ENCODE data around the gene MROH2B.
"Not testable (repeated sequence)": the region's sequence is repeated elsewhere in the genome, so short reads cannot be mapped to it uniquely, and the experiment has no call there.

MROH2B gene

DNA sequence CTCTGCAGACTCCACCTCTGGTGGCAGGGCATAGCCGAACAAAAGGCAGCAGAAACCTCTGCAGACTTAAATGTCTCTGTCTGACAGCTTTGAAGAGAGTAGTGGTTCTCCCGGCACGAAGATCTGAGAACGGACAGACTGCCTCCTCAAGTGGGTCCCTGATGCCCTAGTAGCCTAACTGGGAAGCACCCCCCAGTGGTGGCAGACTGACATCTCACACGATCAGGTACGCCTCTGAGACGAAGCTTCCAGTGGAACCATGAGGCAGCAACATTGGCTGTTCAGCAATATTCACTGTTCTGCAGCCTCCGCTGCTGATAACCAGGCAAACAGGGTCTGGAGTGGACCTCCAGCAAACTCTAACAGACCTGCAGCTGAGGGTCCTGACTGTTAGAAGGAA lies 48.5 kb downstream of the MROH2B start:
- DNase-seq (ENCODE audit: low spot score), result not testable (repeated sequence)

GRCh38 chr5:41012318-41012717 lies 58.8 kb downstream of the MROH2B start:
- DNase-seq (ENCODE audit: low spot score), result no peak

GRCh38 chr5:41010572-41010971 lies 60.6 kb downstream of the MROH2B start:
- no peak for DNase-seq (ENCODE audit: low spot score)

DNA sequence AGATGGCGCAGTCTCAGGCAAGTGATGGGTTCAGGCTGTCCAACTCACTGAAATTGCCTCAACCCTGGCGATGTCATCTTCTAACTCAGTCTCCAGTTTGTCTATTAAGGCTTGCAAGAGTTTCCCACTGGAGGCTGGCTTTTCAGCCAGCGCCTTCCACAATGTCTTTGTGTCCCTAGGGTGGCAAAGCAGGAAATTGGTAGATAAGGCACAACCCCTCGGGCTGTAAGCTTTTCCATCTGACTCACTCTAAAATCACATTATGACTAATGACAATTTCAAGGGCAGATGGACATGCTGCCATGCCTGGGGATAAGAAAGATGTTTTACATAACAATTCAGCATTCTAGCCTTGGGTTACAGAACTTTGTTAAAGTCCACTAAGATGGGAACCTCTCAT lies 61.9 kb downstream of the MROH2B start:
- DNase-seq (ENCODE audit: low spot score), result no peak

- DNase-seq (ENCODE audit: low spot score), result no peak
Observed at GRCh38 chr5:41004931-41005330, 66.2 kb downstream of the MROH2B start.

DNA sequence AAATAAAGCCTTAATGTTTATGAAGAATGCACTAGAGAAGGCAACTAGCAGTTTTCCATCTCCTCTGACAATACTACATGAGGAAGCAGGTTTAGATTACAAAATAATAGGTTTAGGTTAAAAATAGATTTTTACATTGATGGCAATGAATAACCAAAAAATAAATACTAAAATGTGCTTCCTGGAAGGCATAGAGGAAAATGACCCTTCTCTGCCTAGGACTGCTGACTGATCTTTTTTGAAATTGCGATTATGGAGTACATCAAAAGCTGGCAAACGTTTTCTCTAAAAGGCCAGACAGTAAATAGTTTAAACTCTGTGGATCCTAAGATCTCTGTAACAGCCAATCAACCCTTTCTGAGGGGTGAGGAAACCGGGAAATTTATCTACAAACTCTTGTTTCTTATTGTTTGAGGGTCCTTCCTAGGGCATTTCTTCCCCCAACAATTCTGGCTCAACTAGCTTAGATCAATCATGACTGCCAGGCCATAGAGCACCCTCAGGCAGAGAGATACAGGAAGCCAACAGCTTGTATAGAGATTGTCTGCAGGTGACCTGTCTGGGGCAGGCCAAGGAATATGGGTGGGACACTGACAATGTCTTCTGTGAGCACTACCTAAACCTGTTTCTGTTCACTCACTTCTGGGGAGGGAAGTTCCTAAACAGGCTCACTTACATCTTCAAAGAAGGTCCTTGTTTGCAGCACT lies 67.3 kb downstream of the MROH2B start:
- no peak for DNase-seq (ENCODE audit: low spot score)

DNA sequence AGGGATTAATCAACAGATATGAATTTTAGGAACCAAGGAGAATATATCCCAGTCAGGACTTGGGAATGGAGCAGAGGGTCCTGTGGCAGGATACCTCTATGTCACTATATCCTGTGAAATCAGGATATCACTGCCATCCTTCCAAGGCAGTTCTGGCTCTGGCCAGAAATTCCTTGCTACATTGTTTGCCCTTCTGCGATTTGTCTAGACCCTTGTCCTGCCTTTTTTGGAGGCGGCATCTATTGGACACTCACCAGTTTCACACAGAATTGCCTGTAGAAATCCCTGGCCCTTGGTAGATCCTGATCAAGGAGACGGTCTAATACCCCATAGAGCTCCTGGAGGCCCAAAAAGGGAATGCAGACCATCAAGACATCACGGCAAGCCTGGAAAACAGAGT lies 71.2 kb downstream of the MROH2B start:
- no peak for DNase-seq (ENCODE audit: low spot score)

DNA sequence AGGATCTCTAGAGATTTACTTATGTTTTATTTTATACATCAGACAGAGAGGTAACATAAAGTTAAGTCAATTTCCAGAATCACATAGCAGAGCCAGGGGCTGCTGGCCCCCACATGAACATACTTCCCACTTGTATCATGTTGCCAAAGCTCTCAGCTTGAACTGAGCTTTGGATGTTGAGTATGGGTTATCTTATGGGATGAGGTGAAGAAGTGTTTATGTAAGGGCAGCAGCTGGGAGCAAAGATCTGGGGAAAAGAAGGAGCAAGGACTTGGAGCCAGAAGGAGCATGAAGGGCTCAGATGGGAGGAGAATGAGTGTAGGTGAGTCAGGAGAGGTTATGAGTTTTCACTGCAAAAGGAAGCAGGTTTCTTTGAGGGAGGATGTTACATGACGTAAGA lies 72.0 kb downstream of the MROH2B start:
- DNase-seq (ENCODE audit: low spot score), result no peak

DNA sequence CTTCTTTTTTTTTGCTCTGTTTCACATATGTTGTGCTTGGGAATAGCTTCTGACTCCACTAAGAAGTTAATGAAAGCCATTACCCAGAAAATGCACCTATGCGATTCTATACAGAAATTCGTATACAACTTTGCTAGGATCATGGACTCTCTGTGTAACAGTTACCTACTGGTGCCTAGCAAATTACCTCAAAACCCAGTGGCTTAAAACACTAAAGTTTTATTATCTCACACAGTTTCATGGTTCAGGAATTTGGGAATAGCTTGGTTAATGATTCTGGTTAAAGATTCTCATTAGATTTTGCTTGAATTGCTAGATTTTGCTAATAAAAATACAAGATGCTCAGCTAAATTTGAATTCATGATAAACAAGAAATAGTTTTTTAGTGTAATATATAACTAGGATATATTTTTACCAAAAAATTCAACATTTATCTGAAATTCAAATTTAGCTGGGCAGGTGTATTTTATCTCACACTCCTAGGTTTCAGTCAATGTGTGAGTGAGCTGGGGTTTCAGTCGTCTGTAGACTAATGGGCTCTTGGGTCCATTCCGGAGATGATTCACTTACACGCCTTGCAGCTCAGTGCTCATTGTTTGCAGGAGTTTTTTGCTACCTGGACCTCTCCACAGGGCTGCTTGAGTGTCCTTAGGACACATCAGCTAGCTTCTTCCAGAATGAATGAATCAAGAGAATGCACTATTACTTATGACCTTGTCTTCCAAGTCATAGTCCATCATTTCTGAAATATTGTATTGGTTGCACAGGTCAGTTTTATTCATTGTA lies 75.1 kb downstream of the MROH2B start:
- DNase-seq (ENCODE audit: low spot score), result no peak

- DNase-seq (ENCODE audit: low spot score), result no peak
Observed at GRCh38 chr5:40991981-40992559, 79.1 kb downstream of the MROH2B start.

- DNase-seq (ENCODE audit: low spot score), result no peak
Observed at GRCh38 chr5:40991168-40991980, 79.8 kb downstream of the MROH2B start.

- no peak for DNase-seq (ENCODE audit: low spot score)
Observed at GRCh38 chr5:40988746-40989510, 82.2 kb downstream of the MROH2B start.

DNA sequence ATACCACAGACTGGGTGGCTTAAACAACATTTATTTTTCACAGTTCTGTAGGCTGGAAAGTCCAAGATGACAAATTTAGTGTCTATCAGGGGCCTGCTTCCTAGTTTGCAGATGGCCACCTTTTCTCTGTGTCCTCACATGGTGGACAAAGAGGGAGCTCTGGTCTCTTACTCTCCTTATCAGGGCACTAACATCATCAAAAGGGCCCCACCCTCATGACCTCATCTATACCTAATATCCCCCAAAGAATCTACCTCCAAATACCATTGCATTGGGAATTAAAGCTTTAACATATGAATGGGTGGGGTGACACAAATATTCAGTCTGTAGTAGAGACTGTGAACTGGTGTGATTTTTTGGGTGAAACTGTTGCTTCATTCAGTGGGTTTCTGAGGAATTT lies 83.8 kb downstream of the MROH2B start:
- no peak for DNase-seq (ENCODE audit: low spot score)

- DNase-seq (ENCODE audit: low spot score), result no peak
Observed at GRCh38 chr5:40986666-40987065, 84.5 kb downstream of the MROH2B start.

DNA sequence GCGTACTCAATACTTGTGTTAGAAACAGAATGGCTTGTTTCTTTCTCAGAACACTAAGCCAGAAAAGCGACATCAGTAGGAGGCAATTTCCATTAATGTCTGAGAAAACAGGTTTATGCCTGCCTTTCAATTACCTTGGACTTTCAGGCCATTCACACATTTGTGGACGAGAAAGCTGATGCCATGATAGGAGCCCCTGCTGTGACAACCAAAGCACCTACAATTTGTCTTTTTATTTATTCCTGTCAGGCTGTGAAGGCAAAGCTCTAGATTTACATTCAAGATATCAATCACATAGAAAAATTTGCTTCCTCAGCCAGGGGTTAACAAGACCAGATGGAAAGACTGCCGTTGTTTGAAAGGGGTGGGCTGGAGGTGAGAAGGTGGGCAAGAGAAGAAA lies 85.6 kb downstream of the MROH2B start:
- no peak for DNase-seq (ENCODE audit: low spot score)

- no peak for DNase-seq (ENCODE audit: low spot score)
Observed at GRCh38 chr5:40984884-40985283, 86.3 kb downstream of the MROH2B start.

DNA sequence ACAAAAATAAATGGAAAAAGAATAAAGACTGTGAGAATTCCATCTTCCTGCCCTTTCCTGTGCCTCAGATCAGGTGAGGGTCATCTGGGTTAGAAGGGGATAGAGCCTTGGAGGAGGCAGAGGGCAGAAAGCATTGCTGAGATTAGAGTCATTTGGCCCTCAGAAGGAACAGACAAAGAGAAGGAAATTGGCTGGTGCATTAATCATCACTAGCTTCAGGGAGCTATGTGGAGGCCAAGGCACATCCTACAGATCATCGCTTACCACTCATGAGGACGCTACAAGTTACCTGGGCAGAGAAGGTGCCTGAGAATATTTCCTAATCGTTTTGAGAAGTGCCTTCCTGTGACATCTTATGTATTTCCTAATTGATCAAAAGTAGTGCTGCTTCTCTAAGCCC lies 87.4 kb downstream of the MROH2B start:
- no peak for DNase-seq (ENCODE audit: low spot score)

DNA sequence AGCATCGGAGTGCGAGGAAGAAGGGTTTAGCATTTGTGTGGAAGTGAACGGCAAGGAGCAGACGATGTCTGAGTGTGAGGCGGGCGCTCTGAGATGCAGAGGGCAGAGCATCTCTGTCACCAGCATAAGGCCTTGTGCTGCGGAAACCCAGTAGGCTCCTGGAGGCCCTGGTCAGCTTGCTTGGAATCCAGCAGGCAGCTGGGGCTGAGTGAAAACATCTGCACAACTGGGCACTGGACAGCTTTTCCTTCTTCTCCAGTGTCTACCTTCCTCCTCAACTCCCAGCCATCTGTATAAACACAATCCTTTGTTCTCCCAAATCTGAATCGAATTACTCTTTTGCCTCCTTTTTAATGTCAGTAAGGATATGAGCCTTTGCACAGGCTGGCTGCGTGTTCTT lies 89.7 kb downstream of the MROH2B start:
- DNase-seq (ENCODE audit: low spot score), result no peak

DNA sequence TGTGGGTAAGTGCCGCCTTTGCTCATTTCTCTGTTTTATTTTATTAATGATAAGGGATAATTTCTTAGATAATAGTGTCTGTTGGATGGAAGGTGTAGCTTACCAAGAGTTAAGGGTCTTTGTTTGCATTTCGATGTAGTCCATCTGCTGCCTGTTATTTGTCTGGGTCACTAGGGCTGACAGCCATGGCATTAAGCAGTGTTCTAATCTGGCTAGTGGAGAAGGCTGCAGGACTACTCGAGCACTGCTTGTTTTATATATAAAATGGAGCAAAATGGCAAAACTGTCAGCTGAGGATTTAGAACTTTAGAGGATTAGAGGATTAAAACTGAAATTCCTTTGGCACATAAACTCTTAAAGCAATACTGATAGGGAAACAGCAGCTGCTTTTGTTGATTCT lies 94.3 kb downstream of the MROH2B start:
- no peak for DNase-seq (ENCODE audit: low spot score)

DNA sequence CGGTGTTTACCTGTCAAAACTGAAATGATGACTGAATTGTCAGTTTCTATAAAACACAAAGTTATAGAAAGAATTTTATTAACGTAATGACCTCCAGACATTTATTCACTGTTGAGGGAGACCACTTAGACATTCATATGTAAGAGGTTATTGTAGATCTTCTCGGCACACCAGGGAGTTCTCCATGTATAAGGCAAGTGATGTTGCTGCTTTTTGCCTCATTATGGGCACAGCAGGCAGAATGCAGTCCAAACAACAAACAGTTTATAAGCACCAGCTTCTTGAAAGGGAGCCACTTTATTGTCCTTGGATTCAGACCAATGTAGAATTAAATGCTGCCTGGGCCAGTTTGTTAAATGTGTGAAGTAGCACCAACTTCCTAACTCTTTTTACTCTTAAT lies 95.1 kb downstream of the MROH2B start:
- DNase-seq (ENCODE audit: low spot score), result no peak

DNA sequence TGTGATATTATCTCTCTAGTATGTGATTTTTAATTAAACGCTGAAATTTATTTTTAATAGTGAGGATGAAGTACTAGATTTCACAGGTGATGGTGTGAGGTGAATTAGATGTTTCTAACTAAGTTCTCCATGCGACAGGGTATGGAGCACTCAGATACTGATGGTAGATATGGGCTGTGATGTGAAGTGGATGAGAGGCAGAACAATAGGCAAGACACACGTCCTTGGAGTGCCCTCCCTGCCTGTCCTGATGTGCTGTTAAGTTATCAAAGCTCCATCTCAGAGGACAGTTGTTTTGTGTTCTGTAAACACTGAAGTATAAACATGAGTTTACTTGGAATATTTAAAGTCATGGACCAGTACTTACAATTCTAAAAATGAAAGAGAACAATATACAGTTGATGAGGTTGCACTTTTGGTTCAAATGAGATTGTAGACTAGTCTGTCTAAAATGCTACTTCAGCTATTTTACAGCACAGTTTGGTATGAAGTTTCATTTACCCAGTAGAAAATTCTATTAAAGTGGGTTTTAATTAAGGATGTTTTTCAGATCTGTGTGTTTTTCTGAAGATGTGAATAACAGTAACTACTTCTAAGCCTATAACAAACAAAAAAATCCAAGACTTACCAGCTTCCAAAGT lies 97.7 kb downstream of the MROH2B start:
- no peak for DNase-seq (ENCODE audit: low spot score)
